GM23338 (cell line): Measurements from ENCODE around the gene NDUFAF7. TPM values are rescaled to one million over a fixed set of nuclear protein-coding genes. Genes with fewer than 3 reads are reported as not detected.

Experiments
- ATAC-seq: fragments of 200-7000 bp; cut with Tn5 transposase; 3 replicates; pipeline ENCODE4 v1.9.1; 2020
- DNase-seq: peaks from one replicate; pipeline ENCODE4 v3.0.0-alpha.2; 2015; ENCODE audit warnings: low spot score
- H2AFZ ChIP-seq: fragments of 200-600 bp; sonication (generic); 2 replicates; pipeline ENCODE4 v1.8.0; 2016; ENCODE audit warnings: antibody characterized with exemption, mild to moderate bottlenecking, moderate library complexity
- H3F3A ChIP-seq: fragments of 200-600 bp; sonication (generic); replicated peaks from 2 replicates; pipeline ENCODE4 v1.8.0; 2017; ENCODE audit warnings: antibody characterized with exemption, mixed run types, low read depth
- H3K27ac ChIP-seq: fragments of 200-600 bp; sonication (generic); 2 replicates; pipeline ENCODE4 v1.6.1; 2016; ENCODE audit warnings: low read depth
- H3K27me3 ChIP-seq: fragments of 200-600 bp; sonication (generic); 2 replicates; pipeline ENCODE4 v1.8.0; 2016; ENCODE audit warnings: mild to moderate bottlenecking, mixed run types, moderate library complexity; ENCODE audit not compliant: insufficient read depth
- H3K36me3 ChIP-seq: fragments of 200-600 bp; sonication (generic); 2 replicates; pipeline ENCODE4 v1.8.0; 2016; ENCODE audit warnings: mild to moderate bottlenecking; ENCODE audit not compliant: insufficient read depth
- H3K4me1 ChIP-seq: fragments of 200-600 bp; sonication (generic); 2 replicates; pipeline ENCODE4 v1.8.0; 2016; ENCODE audit warnings: mild to moderate bottlenecking, moderate library complexity; ENCODE audit not compliant: insufficient read depth
- H3K4me2 ChIP-seq: fragments of 200-600 bp; sonication (generic); 2 replicates; pipeline ENCODE4 v1.7.1; 2017; ENCODE audit warnings: mixed run types
- H3K4me3 ChIP-seq: fragments of 200-600 bp; sonication (generic); 2 replicates; pipeline ENCODE4 v1.6.1; 2016; ENCODE audit warnings: mixed run types
- H3K79me2 ChIP-seq: fragments of 200-600 bp; sonication (generic); replicated peaks from 2 replicates; pipeline ENCODE4 v1.8.0; 2017; ENCODE audit warnings: mild to moderate bottlenecking; ENCODE audit not compliant: insufficient read depth
- H3K9me2 ChIP-seq: fragments of 200-600 bp; sonication (generic); 2 replicates; pipeline ENCODE4 v1.8.0; 2017; ENCODE audit not compliant: insufficient read depth
- H4K20me1 ChIP-seq: fragments of 200-600 bp; sonication (generic); replicated peaks from 2 replicates; pipeline ENCODE4 v1.8.0; 2017; ENCODE audit warnings: mild to moderate bottlenecking; ENCODE audit not compliant: insufficient read depth
- H3K27ac Mint-ChIP-seq: 2 replicates; pipeline ENCODE4 v1.8.0; 2020; ENCODE audit warnings: inconsistent platforms, mild to moderate bottlenecking, moderate library complexity, mixed read lengths
- H3K27me3 Mint-ChIP-seq: 3 replicates; pipeline ENCODE4 v1.8.0; 2022; ENCODE audit warnings: low read depth, mild to moderate bottlenecking, moderate library complexity, mixed read lengths, inconsistent platforms; ENCODE audit not compliant: insufficient read depth, poor library complexity
- H3K36me3 Mint-ChIP-seq: 3 replicates; pipeline ENCODE4 v1.8.0; 2021; ENCODE audit warnings: low read depth, mild to moderate bottlenecking, inconsistent platforms, moderate library complexity, mixed read lengths
- H3K4me1 Mint-ChIP-seq: 3 replicates; pipeline ENCODE4 v1.8.0; 2020; ENCODE audit warnings: mild to moderate bottlenecking, inconsistent platforms, mixed read lengths
- H3K4me3 Mint-ChIP-seq: 3 replicates; pipeline ENCODE4 v1.8.0; 2021; ENCODE audit warnings: moderate library complexity, mild to moderate bottlenecking, inconsistent platforms, mixed read lengths
- H3K9me3 Mint-ChIP-seq: 3 replicates; pipeline ENCODE4 v1.8.0; 2020; ENCODE audit warnings: moderate library complexity, mild to moderate bottlenecking, inconsistent platforms, mixed read lengths
- CREB1 ChIP-seq: fragments of 250-450 bp; sonication (Bioruptor Pico); IDR thresholded peaks from 2 replicates; pipeline ENCODE4 v1.5.0; 2020; ENCODE audit warnings: low read depth, mild to moderate bottlenecking, moderate library complexity
- CTCF ChIP-seq, 2 experiments: fragments of 200-600 bp in 1 of 2; sonication (generic) in 1 of 2; conservative IDR thresholded peaks; 2 replicates each; pipeline versions ENCODE4 v1.5.1 to v1.6.1; 2016 to 2017; ENCODE audit warnings: antibody characterized with exemption in 2 of 2, low read depth in 2 of 2, mild to moderate bottlenecking in 2 of 2, moderate library complexity in 1 of 2
- ETS1 ChIP-seq: IDR thresholded peaks from 2 replicates; pipeline ENCODE4 v1.6.1; 2016; ENCODE audit warnings: antibody characterized with exemption
- EZH2 ChIP-seq: fragments of 200-600 bp; sonication (generic); IDR thresholded peaks from one replicate; pipeline ENCODE4 v1.8.0; 2017; ENCODE audit warnings: antibody characterized with exemption, mild to moderate bottlenecking, low read depth; ENCODE audit not compliant: unreplicated experiment
- EZH2phosphoT487 ChIP-seq: fragments of 200-600 bp; sonication (generic); IDR thresholded peaks from one replicate; pipeline ENCODE4 v1.8.1; 2018; ENCODE audit warnings: antibody characterized with exemption; ENCODE audit not compliant: unreplicated experiment
- JUNB ChIP-seq: IDR thresholded peaks from one replicate; pipeline ENCODE4 v1.6.1; 2016; ENCODE audit warnings: antibody characterized with exemption; ENCODE audit not compliant: unreplicated experiment
- NANOG ChIP-seq: IDR thresholded peaks from 2 replicates; pipeline ENCODE4 v1.6.1; 2016; ENCODE audit warnings: antibody characterized with exemption, borderline replicate concordance
- POLR2AphosphoS5 ChIP-seq: IDR thresholded peaks from 2 replicates; pipeline ENCODE4 v1.6.1; 2016; ENCODE audit warnings: antibody characterized with exemption, low read depth
- STAT1 ChIP-seq: IDR thresholded peaks from one replicate; pipeline ENCODE4 v1.6.1; 2016; ENCODE audit warnings: antibody characterized with exemption; ENCODE audit not compliant: unreplicated experiment
- ZNF114 ChIP-seq: fragments of 250-450 bp; sonication (Bioruptor Pico); IDR thresholded peaks from 2 replicates; pipeline ENCODE4 v1.5.0; 2020; ENCODE audit warnings: mild to moderate bottlenecking, moderate library complexity
- ZNF331 ChIP-seq: fragments of 250-450 bp; sonication (Bioruptor Pico); IDR thresholded peaks from 2 replicates; pipeline ENCODE4 v1.5.0; 2020; ENCODE audit warnings: low read depth, mild to moderate bottlenecking, moderate library complexity
- polyA plus RNA-seq: library from polyadenylated mRNA; unstranded; fragments of >200 nt; fragmentation: Nextera tagmentation; extraction: Ambion mirVana; gene quantifications from 2 replicates; pipeline ENCODE4 v1.2.1, GENCODE V29; 2016
- total RNA-seq: library from RNA; depleted of rRNA; stranded (reverse); fragments of >200 nt; shearing (Covaris generic); gene quantifications from 2 replicates; pipeline ENCODE4 v1.2.3, GENCODE V29; 2014
- TF ChIP-seq, protein P1 (sequence below): fragments of 250-450 bp; sonication (Bioruptor Pico); IDR thresholded peaks from 2 replicates; pipeline ENCODE4 v1.5.0; 2020; ENCODE audit warnings: mild to moderate bottlenecking, moderate library complexity
- TF ChIP-seq, protein P2 (sequence below): IDR thresholded peaks from one replicate; pipeline ENCODE4 v1.6.1; 2018; ENCODE audit warnings: antibody characterized with exemption; ENCODE audit not compliant: unreplicated experiment

Gene NDUFAF7
- total and polyA plus RNA-seq, 2 experiments from 2014 or later = 47.4 to 58.2 TPM

DNA sequence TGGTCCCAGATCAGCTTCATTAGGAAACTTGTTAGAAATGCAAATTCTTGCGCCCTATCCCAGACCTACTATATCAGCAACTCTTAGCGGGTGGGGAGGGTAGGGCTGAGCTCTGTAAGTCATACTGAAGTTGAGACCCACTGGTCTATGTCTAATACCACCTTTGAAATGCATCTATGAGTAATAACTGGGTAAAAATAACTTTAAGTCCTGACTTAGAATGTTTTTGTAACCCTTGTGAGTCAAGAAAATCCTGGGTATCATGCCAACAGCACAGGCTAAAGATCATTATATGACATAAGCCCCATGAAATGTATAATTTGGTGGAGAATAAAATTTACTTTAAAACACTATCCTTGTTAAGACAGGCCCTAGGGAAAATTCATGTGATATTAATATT is 51.7 kb downstream of the NDUFAF7 start:
- no peaks in the 10 kb centered on the region for H3K4me1 Mint-ChIP-seq
- Histone ChIP-seq H3K4me1 (no peaks in the 10 kb centered on the region), H3K4me2 (no peak overlapping the region), H3K27me3 (no peaks in the 10 kb centered on the region), H3F3A (no peaks in the 10 kb centered on the region), H3K27ac (no peak overlapping the region), H3K36me3 (peaks cover 27% of the 10 kb centered on the region), H3K4me3 (no peak overlapping the region), H3K9me2 (no peaks in the 10 kb centered on the region), H3K79me2 (no peaks in the 10 kb centered on the region), H4K20me1 (no peaks in the 10 kb centered on the region; the same call in 1 of the 2 replicates), H2AFZ (no peak overlapping the region)
- no peak for DNase-seq
- TF ChIP-seq CTCF (conservative IDR thresholded peaks at IDR 0.05; ENCODE audit: low read depth in 2 of 2) (no peak), ETS1 (no peak), STAT1 (no peak), ZNF114 (CRISPR knock-in tag) (no peak), CREB1 (CRISPR knock-in tag) (no peak), POLR2AphosphoS5 (no peak), ZNF331 (CRISPR knock-in tag) (no peak), NANOG (no peak), EZH2phosphoT487 (no peak), JUNB (no peak), EZH2 (no peak)
- TF ChIP-seq, protein P1, sequence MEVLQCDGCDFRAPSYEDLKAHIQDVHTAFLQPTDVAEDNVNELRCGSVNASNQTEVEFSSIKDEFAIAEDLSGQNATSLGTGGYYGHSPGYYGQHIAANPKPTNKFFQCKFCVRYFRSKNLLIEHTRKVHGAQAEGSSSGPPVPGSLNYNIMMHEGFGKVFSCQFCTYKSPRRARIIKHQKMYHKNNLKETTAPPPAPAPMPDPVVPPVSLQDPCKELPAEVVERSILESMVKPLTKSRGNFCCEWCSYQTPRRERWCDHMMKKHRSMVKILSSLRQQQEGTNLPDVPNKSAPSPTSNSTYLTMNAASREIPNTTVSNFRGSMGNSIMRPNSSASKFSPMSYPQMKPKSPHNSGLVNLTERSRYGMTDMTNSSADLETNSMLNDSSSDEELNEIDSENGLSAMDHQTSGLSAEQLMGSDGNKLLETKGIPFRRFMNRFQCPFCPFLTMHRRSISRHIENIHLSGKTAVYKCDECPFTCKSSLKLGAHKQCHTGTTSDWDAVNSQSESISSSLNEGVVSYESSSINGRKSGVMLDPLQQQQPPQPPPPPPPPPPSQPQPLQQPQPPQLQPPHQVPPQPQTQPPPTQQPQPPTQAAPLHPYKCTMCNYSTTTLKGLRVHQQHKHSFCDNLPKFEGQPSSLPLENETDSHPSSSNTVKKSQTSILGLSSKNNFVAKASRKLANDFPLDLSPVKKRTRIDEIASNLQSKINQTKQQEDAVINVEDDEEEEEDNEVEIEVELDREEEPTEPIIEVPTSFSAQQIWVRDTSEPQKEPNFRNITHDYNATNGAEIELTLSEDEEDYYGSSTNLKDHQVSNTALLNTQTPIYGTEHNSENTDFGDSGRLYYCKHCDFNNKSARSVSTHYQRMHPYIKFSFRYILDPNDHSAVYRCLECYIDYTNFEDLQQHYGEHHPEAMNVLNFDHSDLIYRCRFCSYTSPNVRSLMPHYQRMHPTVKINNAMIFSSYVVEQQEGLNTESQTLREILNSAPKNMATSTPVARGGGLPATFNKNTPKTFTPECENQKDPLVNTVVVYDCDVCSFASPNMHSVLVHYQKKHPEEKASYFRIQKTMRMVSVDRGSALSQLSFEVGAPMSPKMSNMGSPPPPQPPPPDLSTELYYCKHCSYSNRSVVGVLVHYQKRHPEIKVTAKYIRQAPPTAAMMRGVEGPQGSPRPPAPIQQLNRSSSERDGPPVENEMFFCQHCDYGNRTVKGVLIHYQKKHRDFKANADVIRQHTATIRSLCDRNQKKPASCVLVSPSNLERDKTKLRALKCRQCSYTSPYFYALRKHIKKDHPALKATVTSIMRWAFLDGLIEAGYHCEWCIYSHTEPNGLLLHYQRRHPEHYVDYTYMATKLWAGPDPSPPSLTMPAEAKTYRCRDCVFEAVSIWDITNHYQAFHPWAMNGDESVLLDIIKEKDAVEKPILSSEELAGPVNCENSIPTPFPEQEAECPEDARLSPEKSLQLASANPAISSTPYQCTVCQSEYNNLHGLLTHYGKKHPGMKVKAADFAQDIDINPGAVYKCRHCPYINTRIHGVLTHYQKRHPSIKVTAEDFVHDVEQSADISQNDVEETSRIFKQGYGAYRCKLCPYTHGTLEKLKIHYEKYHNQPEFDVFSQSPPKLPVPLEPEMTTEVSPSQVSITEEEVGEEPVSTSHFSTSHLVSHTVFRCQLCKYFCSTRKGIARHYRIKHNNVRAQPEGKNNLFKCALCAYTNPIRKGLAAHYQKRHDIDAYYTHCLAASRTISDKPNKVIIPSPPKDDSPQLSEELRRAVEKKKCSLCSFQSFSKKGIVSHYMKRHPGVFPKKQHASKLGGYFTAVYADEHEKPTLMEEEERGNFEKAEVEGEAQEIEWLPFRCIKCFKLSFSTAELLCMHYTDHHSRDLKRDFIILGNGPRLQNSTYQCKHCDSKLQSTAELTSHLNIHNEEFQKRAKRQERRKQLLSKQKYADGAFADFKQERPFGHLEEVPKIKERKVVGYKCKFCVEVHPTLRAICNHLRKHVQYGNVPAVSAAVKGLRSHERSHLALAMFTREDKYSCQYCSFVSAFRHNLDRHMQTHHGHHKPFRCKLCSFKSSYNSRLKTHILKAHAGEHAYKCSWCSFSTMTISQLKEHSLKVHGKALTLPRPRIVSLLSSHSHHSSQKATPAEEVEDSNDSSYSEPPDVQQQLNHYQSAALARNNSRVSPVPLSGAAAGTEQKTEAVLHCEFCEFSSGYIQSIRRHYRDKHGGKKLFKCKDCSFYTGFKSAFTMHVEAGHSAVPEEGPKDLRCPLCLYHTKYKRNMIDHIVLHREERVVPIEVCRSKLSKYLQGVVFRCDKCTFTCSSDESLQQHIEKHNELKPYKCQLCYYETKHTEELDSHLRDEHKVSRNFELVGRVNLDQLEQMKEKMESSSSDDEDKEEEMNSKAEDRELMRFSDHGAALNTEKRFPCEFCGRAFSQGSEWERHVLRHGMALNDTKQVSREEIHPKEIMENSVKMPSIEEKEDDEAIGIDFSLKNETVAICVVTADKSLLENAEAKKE (CRISPR knock-in tag) = no peak
- TF ChIP-seq, protein P2, sequence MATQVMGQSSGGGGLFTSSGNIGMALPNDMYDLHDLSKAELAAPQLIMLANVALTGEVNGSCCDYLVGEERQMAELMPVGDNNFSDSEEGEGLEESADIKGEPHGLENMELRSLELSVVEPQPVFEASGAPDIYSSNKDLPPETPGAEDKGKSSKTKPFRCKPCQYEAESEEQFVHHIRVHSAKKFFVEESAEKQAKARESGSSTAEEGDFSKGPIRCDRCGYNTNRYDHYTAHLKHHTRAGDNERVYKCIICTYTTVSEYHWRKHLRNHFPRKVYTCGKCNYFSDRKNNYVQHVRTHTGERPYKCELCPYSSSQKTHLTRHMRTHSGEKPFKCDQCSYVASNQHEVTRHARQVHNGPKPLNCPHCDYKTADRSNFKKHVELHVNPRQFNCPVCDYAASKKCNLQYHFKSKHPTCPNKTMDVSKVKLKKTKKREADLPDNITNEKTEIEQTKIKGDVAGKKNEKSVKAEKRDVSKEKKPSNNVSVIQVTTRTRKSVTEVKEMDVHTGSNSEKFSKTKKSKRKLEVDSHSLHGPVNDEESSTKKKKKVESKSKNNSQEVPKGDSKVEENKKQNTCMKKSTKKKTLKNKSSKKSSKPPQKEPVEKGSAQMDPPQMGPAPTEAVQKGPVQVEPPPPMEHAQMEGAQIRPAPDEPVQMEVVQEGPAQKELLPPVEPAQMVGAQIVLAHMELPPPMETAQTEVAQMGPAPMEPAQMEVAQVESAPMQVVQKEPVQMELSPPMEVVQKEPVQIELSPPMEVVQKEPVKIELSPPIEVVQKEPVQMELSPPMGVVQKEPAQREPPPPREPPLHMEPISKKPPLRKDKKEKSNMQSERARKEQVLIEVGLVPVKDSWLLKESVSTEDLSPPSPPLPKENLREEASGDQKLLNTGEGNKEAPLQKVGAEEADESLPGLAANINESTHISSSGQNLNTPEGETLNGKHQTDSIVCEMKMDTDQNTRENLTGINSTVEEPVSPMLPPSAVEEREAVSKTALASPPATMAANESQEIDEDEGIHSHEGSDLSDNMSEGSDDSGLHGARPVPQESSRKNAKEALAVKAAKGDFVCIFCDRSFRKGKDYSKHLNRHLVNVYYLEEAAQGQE = no peak
- H3K9me3 Mint-ChIP-seq = no peaks in the 10 kb centered on the region
- ATAC-seq = no peak
- peaks cover 30% of the 10 kb centered on the region for H3K36me3 Mint-ChIP-seq
- no peak overlapping the region for H3K27ac Mint-ChIP-seq
- H3K27me3 Mint-ChIP-seq = no peaks in the 10 kb centered on the region
- H3K4me3 Mint-ChIP-seq = no peak overlapping the region
